Stimulated activated naive CD8-positive, alpha-beta T cell treated with anti-CD3 and anti-CD28 coated beads, Interleukin-15, Interleukin-2, amounts not matched to agents 100 ng/mL and 50 ng/mL, for 24 hours (primary cell): ENCODE results near the gene FUT6.
"Not testable (repeated sequence)": the region's sequence is repeated elsewhere in the genome, so short reads cannot be mapped to it uniquely, and the experiment has no call there.

Experiments
- H3K27ac Mint-ChIP-seq: one replicate; pipeline ENCODE4 v1.8.0; 2021; ENCODE audit warnings: mild to moderate bottlenecking, mixed read lengths
- H3K27me3 Mint-ChIP-seq: one replicate; pipeline ENCODE4 v1.8.0; 2021; ENCODE audit warnings: mixed read lengths
- H3K36me3 Mint-ChIP-seq: one replicate; pipeline ENCODE4 v1.8.0; 2021; ENCODE audit warnings: low read depth, mixed read lengths
- H3K4me1 Mint-ChIP-seq: one replicate; pipeline ENCODE4 v1.8.0; 2021; ENCODE audit warnings: low read depth, mixed read lengths
- H3K4me3 Mint-ChIP-seq: one replicate; pipeline ENCODE4 v1.8.0; 2021; ENCODE audit warnings: mild to moderate bottlenecking, mixed read lengths
- H3K9me3 Mint-ChIP-seq: one replicate; pipeline ENCODE4 v1.8.0; 2021; ENCODE audit warnings: mixed read lengths

The FUT6 gene

DNA sequence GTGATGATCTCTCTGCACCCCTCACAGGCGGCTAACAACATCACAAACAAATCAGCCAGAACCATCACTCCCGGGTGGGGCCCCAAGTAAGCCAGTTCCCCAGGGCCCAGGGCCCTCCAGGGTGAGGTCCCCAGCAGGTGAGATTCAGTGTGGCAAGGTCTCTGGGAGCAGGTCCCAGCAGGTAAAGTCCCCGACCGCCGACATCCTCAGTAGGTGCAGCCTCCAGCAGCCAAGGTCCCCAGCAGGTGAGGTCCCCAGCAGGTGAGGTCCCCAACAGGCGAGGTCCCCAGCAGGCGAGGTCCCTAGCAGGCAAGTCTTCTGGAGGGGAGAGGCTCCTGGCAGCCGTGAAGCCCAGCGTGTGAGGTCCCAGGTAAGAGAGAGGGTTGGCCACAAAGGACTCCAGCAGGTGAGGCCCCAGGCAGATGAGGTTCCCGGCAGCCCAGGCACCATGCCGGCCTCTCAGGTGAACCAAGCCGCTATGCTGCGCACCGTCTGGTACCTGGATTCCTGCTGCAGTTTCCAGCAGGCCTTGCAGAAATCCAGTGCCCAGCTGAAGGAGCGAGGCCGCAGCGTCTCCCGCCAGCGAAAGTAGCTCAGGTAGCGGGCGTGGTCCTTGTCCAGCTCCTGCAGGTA is 3.9 kb upstream of the FUT6 start:
- Mint-ChIP-seq H3K4me3 (no peak overlapping the region), H3K9me3 (no peaks in the 10 kb centered on the region), H3K27me3 (no peaks in the 10 kb centered on the region), H3K4me1 (peaks cover 5% of the 10 kb centered on the region), H3K27ac (no peak overlapping the region), H3K36me3 (no peaks in the 10 kb centered on the region)

DNA sequence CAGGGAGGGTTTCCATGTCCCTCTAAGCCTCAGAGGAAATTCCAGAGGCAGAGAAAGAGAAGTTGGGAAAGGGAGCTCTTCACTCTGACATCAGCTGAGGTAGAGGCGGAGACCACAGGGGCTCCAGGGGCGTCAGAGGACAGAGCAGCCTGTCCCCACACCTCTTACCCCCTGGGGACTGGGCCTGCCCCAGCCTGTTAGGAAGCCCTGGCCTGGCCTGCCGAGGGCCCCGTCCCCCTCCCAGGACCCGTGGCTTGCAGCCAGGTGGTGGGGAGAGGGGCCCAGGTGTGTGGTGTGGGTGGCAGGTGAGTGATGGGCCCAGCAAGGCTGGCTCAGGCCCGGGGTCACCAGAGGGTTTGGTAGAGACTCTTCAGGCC is 2.2 kb upstream of the FUT6 start:
- not testable (repeated sequence) for H3K36me3 Mint-ChIP-seq, H3K9me3 Mint-ChIP-seq, H3K4me3 Mint-ChIP-seq, H3K27ac Mint-ChIP-seq, H3K4me1 Mint-ChIP-seq, H3K27me3 Mint-ChIP-seq

DNA sequence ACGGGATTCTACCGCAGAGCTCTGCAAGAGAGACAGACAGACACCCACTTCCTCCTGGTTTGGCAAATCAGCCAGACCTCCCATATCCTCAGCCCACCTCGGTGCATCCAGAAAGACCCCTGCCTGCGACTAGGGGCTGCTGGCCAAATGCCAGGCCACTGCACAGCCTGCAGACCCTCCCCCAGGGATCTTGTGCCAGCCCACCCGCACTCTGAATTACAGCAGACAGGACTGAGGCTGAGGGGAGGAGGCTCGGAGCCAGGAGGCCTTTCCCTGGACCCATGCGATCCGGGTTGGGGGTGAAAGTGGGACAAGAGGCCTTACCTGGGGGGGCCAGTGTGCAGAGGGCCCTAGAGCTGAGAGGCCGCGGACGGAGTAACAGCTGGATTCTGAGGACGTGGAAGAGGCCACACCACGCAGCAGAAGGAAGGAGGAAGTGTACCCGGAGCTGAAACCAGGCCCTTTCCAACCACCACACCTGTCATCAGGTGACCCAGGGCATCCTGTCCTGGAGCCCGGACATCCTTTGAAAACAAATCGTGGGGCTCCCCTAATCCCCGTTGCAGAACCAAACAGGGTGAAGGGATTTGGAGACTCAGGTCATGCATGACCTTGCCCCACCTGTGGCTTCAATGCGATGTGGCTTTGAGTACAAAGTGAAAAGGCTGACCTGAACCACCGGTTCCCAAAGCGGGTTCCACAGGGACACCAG is 993 bp downstream of the FUT6 start:
- no peak overlapping the region for H3K4me3 Mint-ChIP-seq
- H3K27ac Mint-ChIP-seq = no peak overlapping the region

DNA sequence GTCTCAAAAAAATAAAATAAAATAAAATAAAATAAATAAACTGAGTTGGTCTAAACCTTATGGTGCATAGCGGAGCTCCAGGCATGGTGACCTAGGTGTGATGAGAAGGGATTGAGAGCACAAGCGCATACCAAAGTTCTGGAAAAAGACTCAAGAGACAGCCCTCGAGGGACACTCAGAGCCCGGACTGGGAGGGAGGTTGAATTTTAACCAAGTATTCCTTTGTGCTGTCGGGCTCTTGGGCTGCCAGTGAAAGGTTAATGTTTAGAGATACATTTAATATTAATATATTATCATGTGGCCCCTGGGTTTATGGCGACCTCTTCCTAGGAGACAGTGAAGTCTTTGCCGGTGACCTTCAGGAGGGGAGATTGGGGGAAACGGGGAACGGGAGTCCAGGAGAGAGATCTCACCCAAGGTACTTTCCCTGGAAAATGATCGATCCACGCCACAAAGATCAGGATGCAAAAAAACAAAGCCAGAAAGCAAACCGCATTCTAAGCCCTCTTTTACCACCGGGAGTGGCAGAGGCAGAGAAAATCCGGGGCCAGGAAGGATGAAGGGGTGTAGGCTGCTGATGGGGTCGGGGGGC is 1.6 kb downstream of the FUT6 start:
- Mint-ChIP-seq H3K9me3 (no peaks in the 10 kb centered on the region), H3K27ac (no peak overlapping the region), H3K4me3 (no peak overlapping the region), H3K4me1 (peaks cover 9% of the 10 kb centered on the region), H3K36me3 (no peaks in the 10 kb centered on the region), H3K27me3 (peaks cover 4% of the 10 kb centered on the region)

More for the DNA sequence above, 993 bp downstream of the FUT6 start:
- Mint-ChIP-seq H3K4me1 (peaks cover 9% of the 10 kb centered on the region), H3K9me3 (no peaks in the 10 kb centered on the region), H3K27me3 (peaks cover 4% of the 10 kb centered on the region), H3K36me3 (no peaks in the 10 kb centered on the region)

DNA sequence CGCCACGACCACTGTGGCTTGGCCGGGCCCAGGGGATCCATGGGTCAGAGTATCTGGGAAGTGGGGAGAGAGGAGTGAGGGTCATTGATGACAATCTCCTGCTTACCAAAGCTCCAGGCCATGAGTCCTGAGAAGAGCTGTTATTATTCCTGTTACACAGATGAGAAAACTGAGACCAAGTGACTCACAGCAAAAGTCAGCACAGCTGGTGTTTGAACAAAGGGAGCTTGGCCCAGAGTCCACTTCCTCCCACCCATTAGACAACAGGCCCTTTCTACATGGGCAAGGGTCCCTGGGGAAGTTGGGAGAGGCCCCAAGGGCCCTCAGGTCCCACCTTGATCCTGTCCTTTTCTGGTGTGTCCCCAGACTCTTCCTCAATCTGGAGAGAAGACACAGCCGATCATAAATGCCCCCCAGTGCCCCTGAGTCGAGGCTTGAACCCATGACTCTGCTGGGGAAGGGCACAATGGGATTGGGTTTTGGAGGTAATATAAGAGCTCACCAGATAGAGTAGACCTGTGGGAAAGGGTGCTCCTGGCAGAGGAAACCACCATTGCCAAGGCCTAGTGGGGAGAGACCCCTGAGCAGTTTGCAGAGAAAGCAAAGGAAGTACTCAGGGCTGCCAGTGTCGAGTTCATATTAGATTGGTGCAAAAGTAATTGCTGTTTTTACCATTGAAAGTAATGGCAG is 6.8 kb downstream of the FUT6 start:
- H3K9me3 Mint-ChIP-seq = no peaks in the 10 kb centered on the region
- H3K36me3 Mint-ChIP-seq = no peaks in the 10 kb centered on the region
- no peak overlapping the region for H3K27ac Mint-ChIP-seq
- peaks cover 4% of the 10 kb centered on the region for H3K27me3 Mint-ChIP-seq
- peaks cover 13% of the 10 kb centered on the region for H3K4me1 Mint-ChIP-seq
- H3K4me3 Mint-ChIP-seq = no peak overlapping the region

DNA sequence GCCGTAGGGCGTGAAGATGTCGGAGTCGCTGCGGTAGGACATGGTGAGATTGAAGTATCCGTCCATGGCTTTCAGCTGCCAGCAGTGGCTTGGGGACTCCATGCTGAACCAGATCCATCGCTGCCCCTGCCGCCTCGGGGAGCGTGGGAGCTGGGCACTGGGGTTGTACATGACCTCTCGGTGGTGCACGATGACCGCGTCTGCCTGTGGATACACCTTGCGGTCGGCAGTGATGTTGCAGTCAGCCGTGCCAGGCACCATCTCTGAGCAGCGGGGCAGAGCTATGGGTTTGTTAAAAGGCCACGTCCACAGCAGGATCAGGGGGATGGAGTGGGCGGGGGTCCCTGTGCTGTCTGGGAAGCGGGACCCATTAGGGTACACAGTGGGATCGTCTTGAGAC is 7.4 kb downstream of the FUT6 start:
- Mint-ChIP-seq H3K27me3 (peaks cover under 1% of the 10 kb centered on the region), H3K36me3 (no peaks in the 10 kb centered on the region), H3K27ac (no peak overlapping the region), H3K4me1 (peaks cover 11% of the 10 kb centered on the region), H3K9me3 (no peaks in the 10 kb centered on the region), H3K4me3 (no peak overlapping the region)

DNA sequence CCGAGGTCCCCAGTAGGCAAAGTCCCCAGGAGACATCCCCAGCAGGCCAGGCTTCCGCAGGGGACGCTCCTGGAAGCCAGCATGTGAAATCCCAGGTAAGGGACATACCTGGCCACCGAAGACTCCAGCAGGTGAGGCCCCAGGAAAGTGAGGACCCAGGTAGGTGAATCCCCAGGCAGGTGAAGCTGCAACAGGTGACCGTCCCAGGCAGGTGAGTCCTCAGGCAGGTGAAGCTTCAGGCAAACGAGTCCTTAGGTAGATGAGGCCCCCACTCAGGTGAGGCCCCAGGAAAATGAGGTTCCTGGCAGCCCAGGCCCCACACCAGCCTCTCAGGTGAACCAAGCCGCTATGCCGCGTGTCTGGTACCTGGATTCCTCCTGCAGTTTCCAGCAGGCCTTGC is 8.3 kb downstream of the FUT6 start:
- Mint-ChIP-seq H3K27ac (no peak overlapping the region), H3K36me3 (no peaks in the 10 kb centered on the region), H3K27me3 (no peaks in the 10 kb centered on the region), H3K4me3 (no peak overlapping the region), H3K4me1 (peaks cover 17% of the 10 kb centered on the region), H3K9me3 (no peaks in the 10 kb centered on the region)

DNA sequence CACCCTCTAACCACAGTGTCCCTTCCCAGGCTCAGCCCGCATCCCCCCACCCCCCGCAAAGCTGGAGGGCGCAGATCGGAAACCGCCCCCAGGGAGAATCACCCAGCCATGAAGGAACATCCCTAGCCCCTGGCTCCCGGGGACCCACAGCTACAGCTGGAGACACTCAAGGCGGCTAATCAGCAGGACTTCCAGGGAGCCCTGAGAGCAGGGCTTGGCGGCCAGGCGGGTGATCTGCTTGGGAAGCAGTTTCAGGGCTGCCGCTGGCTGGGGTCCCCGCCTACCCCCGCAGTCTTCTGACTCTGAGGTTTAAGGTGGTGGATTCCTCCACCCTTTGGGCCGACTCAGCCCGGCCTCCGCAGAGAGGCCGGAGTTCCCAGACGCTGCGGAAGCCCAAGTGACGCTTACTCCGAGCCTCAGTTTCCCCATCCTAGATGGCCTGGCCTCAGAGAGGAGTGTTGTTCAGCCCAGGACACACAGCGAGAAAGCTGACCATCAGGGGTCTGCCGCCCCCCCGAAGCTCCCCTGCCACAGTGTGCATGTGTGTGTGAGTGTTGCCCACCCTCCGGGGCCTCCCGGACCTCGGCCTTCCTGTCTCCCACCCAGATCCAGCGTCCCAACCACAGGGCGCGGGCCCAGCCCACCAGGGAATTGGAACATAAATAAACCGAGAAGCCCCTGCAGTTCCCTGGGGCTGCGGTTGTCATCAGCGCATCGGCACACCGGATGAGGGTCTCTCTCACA is 9.8 kb downstream of the FUT6 start:
- Mint-ChIP-seq H3K36me3 (no peaks in the 10 kb centered on the region), H3K27ac (no peak overlapping the region), H3K4me3 (peak overlapping the region; percentile 96)

DNA sequence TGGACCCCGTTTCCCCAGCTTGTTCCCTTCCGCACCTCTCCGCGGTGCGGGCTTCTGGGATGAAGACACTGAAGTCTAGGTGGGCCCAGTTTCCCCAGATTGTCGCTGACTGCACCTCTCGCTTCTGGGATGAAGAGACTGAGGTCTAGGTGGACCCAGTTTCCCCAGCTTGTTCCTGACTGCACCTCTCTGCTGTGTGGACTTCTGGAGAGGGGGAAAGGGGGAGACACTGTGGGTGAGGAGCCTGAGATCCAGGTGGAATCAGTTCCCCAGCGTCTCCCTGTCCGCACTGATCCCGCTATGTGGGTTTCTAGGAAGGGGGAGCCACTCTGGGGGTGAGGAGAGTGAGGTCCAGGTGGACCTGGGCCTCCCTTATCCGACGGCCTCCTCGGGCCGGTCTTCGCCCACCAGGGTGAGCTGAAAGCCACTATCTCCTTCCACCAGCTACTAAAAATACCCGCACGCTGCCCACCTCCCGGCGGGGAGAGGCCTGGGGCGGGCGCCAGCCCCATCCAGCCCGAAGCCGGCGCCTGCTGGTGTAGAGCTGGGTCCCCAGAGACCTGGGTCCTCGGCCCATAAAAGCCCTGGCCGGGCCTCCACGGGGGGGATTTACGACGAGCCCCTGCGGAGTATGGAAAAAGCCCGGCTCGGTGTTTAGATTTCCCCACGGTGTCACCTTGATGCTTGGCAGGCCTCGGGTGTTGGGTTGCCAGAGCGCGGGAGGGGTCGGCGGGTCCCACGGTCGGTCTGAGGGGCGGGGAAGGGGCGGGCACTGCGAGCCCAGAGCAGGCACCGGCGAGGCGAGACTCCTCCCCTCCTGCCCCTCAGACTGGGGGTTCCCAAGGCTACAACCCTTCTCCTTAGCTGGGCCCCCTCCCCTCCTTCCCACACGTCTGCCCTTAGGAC is 10.6 kb downstream of the FUT6 start:
- no peaks in the 10 kb centered on the region for H3K9me3 Mint-ChIP-seq
- H3K27ac Mint-ChIP-seq = peak overlapping the region; percentile 99
- H3K4me3 Mint-ChIP-seq = peak overlapping the region; percentile 96
- H3K27me3 Mint-ChIP-seq = no peaks in the 10 kb centered on the region
- peaks cover 17% of the 10 kb centered on the region for H3K4me1 Mint-ChIP-seq
- H3K36me3 Mint-ChIP-seq = no peaks in the 10 kb centered on the region

More for the DNA sequence above, 9.8 kb downstream of the FUT6 start:
- Mint-ChIP-seq H3K9me3 (no peaks in the 10 kb centered on the region), H3K4me1 (peaks cover 17% of the 10 kb centered on the region), H3K27me3 (no peaks in the 10 kb centered on the region)

DNA sequence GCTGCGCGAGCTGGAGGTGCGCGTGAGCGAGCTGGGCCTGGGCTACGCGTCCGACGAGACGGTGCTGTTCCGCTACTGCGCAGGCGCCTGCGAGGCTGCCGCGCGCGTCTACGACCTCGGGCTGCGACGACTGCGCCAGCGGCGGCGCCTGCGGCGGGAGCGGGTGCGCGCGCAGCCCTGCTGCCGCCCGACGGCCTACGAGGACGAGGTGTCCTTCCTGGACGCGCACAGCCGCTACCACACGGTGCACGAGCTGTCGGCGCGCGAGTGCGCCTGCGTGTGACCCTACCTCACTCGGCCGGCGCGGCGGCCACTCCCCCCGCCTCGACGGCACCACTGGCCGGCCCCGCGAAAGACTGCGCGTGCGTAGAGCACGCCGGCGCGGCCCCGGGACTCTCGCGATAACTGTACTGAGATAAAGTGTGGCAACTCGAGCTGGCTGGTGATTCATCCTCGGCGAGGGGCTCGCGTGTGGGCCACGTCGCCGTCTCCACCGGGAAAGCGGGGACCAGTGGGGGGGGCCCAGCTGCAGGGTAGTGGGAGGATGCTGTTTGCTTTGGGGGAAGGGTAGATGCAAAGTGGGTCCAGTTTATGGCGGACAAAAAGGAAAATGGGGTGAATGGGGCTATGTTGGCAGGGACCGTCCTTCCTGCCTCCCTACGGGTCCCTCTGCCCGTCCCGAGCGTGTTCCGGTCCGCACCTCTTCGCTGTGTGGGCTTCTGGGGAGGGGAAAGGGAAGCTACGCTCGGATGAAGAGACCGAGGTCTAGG is 11.4 kb downstream of the FUT6 start:
- H3K9me3 Mint-ChIP-seq = no peaks in the 10 kb centered on the region
- no peaks in the 10 kb centered on the region for H3K36me3 Mint-ChIP-seq
- H3K27me3 Mint-ChIP-seq = no peaks in the 10 kb centered on the region
- peak overlapping the region; percentile 96 for H3K4me3 Mint-ChIP-seq
- H3K4me1 Mint-ChIP-seq = peaks cover 17% of the 10 kb centered on the region
- peak overlapping the region; percentile 99 for H3K27ac Mint-ChIP-seq

DNA sequence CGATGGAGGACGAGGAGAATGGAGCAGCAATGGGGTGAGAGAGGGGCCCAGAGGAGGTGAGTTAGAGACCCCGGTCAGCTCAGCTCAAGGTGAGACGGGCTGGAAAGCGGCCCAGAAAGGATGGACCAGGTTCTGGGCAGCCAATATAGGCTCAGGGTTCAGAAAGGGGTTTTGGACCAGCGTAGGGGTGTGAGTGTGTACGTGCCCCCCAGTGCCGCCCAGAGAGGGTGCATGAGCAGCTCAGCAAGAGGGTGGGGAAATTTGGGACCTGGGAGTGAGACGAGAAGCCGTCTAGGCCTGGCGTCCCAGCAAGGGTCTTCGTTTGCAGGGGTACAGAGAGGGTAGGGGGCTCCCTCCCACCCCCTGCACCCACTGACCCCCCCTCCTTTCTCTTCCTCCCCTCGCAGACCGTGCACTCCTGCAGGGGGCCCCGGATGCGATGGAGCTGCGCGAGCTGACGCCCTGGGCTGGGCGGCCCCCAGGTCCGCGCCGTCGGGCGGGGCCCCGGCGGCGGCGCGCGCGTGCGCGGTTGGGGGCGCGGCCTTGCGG is 12.1 kb downstream of the FUT6 start:
- Mint-ChIP-seq H3K9me3 (no peaks in the 10 kb centered on the region), H3K27me3 (no peaks in the 10 kb centered on the region), H3K4me1 (peaks cover 17% of the 10 kb centered on the region), H3K36me3 (no peaks in the 10 kb centered on the region), H3K4me3 (peak overlapping the region; percentile 96), H3K27ac (peak overlapping the region; percentile 83)

DNA sequence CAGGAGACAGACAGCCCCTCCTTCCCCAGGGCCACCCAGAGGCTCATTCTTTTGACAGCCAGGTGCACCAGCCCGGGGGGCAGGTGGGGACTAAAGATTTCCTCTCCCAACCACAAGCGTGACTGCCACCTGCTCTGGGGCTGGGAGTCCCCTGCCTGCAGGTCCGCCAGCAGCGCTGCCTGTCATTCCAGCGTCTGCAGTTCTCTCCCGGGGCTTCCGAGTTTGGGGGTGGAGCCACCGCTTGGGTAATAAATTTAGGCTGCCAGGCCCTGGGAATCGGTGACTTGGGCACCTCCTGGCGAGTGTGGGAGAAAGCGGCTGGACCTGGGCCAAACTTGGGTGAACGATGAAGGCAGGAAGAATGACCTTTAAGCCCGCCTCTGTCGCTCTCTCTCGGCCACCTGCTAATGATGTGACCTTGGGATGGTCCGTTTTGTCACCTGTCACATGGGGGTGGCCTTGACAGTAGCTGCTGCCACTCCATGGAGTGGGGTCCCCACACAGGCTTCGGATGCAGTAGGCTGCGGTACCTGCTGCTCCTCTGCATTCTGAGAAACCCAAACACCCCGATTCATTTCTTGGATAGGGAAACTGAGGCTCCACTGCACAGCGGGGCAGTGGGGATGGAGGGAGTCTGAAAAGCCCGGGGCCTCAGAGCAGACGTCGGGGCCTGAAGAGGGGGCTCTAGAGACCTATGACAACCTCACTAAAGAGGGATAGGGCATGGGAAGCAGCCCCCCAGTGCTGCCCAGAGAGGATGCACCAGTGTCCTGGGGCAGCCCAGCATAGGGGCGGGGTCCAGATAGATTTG is 12.8 kb downstream of the FUT6 start:
- no peaks in the 10 kb centered on the region for H3K36me3 Mint-ChIP-seq
- H3K4me3 Mint-ChIP-seq = peak overlapping the region; percentile 96
- H3K9me3 Mint-ChIP-seq = no peaks in the 10 kb centered on the region

More for the DNA sequence above, 12.8 kb downstream of the FUT6 start:
- Mint-ChIP-seq H3K27me3 (no peaks in the 10 kb centered on the region), H3K27ac (peak overlapping the region; percentile 83), H3K4me1 (peaks cover 17% of the 10 kb centered on the region)
